CD4-positive, alpha-beta T cell treated with Interleukin-4 for 1 hour (primary cell): ENCODE measurements around the gene ATP12A.

ENCODE experiments used
- DNase-seq, 2 donors: peaks; one replicate each; pipeline ENCODE4 v3.0.0-alpha.2; 2020 to 2022

The ATP12A gene

DNA sequence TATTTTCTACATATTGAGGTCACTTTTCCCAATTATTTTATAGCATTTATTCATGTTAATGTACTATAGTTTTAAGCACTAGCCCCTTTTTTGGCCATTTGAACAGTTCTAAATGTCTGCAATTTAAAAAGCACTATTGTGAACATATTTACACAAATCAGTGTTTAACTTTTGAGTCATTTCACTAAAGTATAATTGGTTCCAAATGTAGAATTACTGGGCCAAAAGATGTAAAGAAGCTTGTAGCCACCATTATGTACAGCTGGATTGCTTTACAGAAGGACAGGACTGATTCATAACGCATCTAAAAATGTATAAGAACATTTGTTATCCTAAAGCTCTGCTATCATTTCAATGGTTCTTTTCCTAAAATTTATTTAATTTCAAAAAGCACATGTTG, 16.6 kb upstream of the ATP12A start:
- no peak for DNase-seq

GRCh38 chr13:24664726-24665409, 15.3 kb upstream of the ATP12A start:
- DNase-seq: no peak

DNA sequence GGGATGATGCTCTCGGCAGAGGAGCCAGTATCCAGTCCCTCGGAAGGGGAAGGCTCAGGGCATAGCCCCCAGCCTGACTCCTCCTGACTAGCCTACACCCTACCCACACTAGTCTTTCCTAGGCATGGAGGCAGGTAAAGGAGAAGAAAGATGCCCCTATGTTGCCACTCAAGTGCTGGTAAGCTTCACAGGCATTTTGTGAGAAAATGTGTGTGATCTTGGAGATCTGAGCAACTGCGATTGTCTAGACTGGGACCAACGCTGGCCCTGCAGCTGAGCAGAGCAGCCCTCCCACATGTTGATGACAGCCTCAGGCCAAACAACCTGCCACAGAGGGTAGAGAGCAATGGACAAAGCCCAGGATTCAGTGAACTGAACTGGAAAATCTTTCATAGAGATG, 11.7 kb upstream of the ATP12A start:
- DNase-seq: no peak

- no peak for DNase-seq
These were observed 11.1 kb upstream of the ATP12A start for GRCh38 chr13:24668955-24669582.

DNA sequence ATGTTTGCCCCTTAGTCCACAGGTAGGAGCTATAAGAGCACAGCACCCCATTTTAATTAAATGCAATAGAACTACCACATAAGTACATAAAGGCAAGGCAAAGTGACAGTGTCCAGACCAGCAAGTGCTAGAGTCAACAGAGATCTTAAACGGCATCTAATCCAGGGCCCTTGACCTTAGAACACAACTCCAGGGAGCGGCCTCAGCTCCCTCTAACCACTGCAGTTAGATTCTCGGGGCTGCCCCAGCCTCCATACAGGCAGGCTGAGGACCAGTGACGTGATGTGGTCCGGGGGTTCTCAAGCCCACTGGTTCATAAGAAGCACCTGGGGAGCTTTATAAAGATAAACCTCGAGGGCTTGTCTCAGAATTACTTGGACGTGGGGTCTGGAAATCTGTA, 10.0 kb upstream of the ATP12A start:
- DNase-seq: no peak

GRCh38 chr13:24670961-24671381, 9.2 kb upstream of the ATP12A start:
- no peak for DNase-seq

- DNase-seq: peak in 1 of 2 donors; percentile 40
These were observed 8.7 kb upstream of the ATP12A start for GRCh38 chr13:24671386-24672113.

DNA sequence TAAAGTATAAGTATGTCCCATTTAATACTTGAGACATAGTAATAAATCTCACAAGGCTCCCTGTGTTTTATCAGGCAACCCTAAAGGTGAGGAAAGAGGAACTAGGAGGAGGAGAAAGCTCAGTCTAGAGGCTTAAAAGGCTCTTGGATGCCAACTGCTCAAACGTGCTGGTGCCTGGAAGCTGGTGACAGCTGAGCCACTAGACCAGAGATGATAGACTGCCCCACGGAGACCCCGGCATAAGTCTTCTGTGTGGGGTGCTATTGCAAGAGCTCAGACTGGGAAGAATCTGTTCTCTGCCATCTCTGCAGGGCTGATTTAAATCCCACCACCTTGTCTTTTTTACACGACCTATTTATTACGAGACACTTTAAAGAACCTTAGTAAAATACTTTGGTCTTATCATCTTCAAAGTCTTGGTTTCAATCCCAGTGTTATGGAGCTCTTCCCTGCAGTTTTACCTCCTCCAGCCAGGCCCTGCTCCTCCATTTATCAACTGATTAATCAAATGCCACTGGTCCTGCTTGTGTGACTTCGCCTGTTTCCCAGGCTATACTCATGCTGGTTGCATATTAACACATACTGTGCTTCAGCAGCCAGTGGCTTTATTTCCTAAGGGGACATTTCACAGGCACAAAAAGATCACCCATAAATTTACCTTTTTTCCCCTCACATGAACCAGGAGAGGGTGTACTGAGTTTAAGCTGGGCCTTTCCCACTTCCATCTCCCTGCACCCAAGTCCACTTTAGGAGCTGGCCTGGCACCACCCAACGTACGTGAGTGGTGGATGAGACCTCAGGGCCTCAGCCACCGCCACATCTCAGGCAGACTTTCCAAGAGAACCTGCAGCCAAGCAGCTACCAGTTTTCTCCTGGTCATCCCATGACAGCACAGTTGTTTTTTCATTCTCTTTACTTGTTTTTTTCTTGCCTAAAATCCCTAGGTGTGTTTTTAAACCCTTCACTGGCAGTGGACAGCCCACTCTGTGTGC, 7.8 kb upstream of the ATP12A start:
- DNase-seq: no peak

- no peak for DNase-seq
These were observed 4.2 kb upstream of the ATP12A start for GRCh38 chr13:24675806-24676570.

- DNase-seq: no peak
These were observed 2.1 kb upstream of the ATP12A start for GRCh38 chr13:24678151-24678550.

DNA sequence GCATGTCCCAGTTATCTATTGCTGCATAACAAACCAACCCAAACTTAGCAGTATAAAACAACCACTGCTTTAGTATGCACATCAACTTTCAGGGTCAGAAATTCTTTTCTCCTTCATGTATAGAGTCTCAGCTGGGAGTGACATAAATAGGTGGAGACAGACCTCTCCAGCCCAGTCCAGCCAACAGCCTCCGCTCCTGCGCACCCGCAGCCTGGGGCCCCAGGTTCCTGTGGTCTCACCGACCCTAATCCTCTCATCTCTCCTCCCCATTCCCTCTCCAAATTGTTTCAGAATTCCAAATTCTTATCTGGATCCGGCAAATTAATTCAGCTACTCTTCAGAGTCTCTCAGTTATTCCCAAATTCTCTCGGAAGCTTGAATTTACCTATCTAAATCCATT, 522 bp upstream of the ATP12A start:
- no peak for DNase-seq

DNA sequence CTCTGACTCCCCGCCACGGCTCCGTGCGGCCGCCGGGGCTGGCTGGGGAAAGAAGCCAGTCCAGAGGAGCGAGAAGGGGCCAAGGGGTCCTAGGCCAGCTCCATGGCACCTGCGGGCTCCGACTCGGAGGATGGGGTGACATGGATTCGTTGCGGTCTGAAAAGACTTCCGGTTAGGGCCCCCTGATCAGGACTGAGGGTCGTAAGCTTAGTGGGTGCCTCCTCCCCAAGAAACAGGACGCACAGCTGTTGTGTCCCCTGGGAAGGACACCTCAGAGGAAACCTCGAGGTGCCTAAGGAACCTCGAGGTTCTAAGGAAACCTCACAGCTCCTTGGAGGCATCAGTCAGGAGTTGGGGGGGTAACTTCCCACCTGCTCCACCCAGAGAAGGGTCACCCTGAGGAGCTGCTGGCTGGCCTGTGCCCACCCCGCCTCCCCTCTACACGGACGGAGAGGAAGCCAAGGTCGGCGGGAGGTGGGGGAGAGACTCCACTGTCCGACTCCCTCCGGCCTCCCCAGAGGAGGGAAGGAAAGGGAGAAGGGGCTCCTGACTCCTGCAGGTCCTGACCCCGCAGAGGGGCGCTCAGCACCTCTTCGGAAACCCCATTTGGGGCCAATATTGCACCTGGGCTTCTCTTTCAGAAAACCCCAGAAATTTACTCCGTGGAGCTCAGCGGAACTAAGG, 855 bp downstream of the ATP12A start:
- no peak for DNase-seq

- DNase-seq: no peak
These were observed 1.7 kb downstream of the ATP12A start for GRCh38 chr13:24681930-24682329.

DNA sequence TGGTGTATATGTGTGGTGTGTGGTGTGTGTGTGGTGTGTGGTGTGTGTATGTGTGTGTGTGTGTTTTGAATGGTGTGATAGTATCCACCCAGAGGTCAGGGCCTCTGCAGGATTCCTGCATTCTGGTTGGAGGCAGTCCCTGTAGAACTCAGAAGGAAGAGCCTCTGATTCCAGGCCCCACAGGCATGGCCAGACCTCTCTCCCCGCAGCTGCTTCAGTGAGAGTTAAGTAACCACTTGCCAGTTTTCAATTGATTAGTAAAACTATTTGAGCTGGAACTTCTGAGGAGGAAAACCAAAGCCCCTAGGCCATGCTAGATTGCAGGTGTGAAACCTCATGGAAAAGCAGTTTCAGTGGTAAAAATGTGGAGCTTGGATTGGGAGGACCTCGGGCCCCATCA, 2.1 kb downstream of the ATP12A start:
- DNase-seq: no peak

- DNase-seq: no peak
These were observed 3.1 kb downstream of the ATP12A start for GRCh38 chr13:24683351-24683750.

- DNase-seq: peak; percentile 59 to 64
These were observed 3.8 kb downstream of the ATP12A start for GRCh38 chr13:24683838-24684599.

- peak in 1 of 2 donors; percentile 35 for DNase-seq
These were observed 4.4 kb downstream of the ATP12A start for GRCh38 chr13:24684600-24684998.

DNA sequence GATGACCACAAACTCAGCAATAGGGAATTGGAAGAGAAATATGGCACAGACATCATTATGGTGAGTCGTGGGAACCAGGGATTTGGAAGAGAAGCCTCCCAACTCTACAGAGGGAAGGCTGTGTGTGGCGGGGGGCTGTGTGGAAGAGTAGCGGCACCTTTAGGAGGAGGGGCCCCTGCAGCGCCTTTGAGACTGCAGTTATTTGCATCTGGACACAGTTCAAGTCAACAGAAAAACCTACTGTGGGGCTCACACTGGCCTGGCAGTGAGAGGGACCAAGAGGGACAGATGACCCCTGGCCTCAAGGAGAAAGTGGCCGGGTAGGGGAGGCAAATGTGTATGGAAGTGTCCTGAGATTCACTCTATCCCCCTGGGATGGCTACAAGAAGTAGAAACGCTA, 5.1 kb downstream of the ATP12A start:
- DNase-seq: no peak

DNA sequence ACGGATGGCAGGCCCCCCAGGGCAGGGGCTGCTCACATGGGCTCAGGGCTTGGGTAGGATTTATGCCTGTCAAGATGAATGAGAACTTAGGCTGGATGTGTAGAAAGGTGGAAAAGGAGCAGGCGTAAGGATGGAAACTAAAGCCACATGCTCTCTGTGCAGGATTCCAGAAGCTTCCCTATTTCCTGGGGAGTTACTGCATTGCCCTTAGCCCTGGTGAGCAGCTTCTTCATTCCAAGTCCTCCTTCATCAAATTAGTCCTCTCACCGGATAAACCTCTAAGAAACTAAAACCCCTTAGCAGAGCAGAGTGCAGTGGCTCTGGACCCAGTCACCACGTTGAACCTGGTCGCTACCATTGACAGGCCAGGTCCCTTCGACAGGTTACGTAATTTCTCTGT, 7.4 kb downstream of the ATP12A start:
- DNase-seq: no peak

DNA sequence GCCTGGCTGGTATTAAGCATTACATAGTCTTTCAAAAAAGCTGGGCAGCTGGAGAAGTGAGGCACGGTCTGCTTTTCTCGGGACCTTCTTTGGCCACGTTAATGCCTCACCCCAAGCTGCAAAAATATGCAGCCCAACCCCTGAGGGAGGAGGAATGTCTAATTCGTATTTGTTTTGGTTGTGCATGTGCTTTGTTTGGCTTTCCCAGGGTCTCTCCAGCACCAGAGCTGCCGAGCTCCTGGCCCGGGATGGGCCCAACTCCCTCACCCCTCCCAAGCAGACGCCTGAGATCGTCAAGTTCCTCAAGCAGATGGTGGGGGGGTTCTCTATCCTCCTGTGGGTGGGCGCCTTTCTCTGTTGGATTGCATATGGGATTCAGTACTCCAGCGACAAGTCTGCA, 7.9 kb downstream of the ATP12A start:
- no peak for DNase-seq

DNA sequence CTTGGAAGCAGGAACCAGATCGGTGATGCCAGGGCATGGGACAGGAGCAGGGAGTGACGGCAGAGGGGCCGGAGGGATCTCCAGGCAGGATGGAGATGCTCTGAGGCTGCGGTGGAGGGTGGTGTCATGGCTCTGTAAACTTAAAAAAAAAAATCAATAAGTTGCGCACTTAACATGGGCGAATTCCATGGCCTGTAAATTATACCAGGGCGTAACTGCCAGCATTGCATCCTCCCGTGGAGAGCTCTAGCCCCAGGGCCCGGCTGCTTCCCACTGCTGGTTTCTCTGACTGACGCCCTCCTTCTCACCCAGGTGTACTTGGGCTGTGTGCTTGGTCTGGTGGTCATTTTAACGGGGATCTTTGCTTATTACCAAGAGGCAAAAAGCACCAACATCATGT, 8.7 kb downstream of the ATP12A start:
- no peak for DNase-seq
